ENCODE results near the gene LY6G6F.
"Not testable (repeated sequence)": the region's sequence is repeated elsewhere in the genome, so short reads cannot be mapped to it uniquely, and the experiment has no call there.

The LY6G6F gene

GRCh38 chr6:31701666-31702404 lies 4.8 kb upstream of the LY6G6F start:
- no peak for DNase-seq

DNA sequence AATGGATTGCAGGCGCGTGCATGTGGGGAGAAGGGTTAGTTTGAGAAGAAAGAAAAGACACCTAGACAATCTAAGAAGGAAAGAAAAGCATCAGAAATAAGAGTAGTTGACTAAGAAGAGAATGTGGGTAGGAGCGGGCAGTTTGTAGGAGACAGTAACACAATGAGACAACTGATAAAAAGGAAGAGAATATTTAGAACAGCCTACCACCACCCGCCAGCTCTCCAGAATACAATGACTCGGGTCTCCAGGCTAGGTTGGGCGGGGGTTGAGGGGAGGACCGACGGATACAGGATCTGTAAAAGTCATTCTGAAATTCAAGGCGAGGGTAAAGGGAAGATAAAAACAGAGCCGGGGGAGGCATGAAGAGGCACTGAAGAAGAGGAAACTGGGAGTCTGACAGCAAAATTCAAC lies 4.3 kb upstream of the LY6G6F start:
- peak in 4 of 51 donors; percentile 52 to 75 (median 58) for DNase-seq

- peak in 50 of 51 donors; percentile 68 to 99 (median 95) for DNase-seq
These were observed 3.6 kb upstream of the LY6G6F start, which contains the start of gene ABHD16A for GRCh38 chr6:31702819-31703716. TSS of gene ABHD16A (minus strand) at chr6:31703324. CDS start at chr6:31703281, 43 bp downstream.

DNA sequence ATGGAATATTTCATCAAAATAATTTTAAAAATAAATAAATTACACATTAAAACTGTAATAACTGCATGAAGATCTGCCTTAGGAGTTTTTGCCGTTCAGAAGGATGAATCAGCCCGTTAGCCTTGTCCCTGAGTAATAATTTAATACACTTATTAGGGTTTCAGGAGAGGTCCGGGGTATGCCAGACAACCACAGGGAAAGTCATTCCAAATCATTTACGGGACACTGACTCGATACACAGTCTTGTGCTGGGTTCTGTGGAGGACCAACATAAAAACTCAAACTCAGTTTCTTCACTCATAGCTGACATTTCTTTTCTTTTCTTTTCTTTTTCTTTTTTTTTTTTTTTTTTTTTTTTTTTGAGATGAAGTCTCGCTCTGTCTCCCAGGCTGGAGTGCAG lies 735 bp upstream of the LY6G6F start:
- no peak for DNase-seq

DNA sequence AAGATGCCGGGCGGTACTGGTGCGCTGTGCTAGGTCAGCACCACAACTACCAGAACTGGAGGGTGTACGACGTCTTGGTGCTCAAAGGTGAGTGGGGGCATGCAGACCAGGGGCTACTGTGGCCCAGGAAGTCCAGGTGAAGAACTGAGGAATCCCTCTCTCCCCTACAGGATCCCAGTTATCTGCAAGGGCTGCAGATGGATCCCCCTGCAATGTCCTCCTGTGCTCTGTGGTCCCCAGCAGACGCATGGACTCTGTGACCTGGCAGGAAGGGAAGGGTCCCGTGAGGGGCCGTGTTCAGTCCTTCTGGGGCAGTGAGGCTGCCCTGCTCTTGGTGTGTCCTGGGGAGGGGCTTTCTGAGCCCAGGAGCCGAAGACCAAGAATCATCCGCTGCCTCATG lies 1.0 kb downstream of the LY6G6F start:
- DNase-seq: no peak

DNA sequence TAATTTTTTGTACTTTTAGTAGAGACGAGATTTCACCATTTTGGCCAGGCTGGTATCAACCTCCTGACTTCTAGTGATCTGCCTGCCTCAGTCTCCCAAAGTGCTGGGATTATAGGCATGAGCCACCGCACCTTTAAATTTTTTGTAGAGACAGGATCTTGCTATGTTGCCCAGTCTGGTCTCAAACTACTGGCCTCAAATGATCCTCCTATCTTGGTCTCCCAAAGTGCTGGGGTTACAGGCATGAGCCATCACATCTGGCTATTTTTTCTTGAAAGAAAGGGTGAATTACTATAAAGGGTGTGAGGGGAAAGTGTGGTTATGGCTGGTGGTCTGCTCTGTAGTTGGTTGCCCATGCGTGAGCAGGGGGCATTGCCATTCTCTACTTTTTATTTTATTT lies 1.6 kb downstream of the LY6G6F start:
- DNase-seq: no peak

DNA sequence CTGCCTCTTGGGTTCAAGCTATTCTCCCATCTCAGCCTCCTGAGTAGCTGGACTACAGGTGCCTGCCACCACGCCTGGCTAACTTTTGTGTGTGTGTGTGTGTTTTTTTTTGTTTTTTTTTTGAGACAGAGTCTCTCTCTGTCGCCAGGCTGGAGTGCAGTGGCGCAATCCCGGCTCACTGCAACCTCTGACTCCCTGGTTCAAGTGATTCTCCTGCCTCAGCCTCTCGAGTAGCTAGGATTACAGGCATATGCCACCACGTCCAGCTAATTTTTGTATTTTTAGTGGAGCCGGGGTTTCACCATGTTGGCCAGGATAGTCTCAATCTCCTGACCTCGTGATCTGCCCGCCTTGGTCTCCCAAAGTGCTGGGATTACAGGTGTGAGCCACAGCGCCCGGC lies 2.5 kb downstream of the LY6G6F start:
- DNase-seq: not testable (repeated sequence)

DNA sequence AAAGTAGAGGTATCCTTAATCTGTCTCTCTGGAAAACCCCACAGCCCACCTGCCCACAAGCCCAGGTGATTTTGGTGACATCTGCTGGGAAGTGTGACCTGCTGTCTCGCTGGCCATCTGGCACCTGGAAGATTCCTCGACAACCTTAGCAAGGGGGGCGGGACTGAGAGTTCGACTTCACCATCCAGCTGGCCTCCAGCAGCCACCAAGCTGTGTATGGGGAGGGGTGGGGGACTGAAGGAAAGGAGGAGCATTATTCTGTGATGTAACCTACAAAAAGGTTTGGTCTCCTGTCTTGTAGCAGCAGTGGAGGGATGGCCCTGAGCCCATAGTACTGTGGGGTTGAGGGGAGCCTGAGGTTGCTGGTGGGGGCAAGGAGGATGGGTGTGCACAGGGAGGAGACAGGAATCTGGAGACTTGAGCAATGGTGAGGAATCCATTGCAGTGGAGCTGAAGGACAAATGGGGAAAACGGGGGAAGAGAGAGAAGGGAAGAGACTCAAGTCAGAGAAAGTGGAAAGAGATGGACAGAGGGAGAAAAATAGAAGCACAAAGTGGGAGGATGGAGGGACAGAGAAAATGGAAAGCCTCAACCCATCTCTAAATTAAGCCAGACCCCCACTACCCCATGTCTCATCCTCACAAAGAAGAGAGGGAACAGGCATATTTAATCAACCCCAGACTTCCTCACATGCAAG lies 4.0 kb downstream of the LY6G6F start:
- DNase-seq: no peak

- DNase-seq: no peak
These were observed 4.6 kb downstream of the LY6G6F start for GRCh38 chr6:31711233-31711632.

DNA sequence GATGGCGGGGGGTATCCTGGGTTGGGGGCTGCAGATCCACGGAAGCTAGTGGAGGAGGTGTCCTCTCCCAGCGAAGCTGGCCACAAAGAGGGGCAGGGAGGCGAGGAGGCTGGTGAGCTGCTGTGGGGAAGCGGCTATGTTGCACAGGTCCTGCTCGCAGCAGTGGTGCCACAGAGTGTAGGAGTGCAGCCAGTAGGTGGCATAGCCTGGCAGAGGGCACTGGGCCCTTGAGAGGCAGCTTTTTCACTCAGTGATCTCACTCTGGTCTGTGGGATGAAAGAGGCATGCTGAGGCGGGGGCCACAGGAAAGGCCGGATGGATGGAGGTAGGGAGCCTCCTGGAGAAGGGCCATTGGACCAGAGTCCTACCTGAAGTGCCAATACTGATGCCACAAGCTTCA lies 5.6 kb downstream of the LY6G6F start:
- DNase-seq: no peak

GRCh38 chr6:31713465-31713864 lies 6.8 kb downstream of the LY6G6F start:
- no peak for DNase-seq

DNA sequence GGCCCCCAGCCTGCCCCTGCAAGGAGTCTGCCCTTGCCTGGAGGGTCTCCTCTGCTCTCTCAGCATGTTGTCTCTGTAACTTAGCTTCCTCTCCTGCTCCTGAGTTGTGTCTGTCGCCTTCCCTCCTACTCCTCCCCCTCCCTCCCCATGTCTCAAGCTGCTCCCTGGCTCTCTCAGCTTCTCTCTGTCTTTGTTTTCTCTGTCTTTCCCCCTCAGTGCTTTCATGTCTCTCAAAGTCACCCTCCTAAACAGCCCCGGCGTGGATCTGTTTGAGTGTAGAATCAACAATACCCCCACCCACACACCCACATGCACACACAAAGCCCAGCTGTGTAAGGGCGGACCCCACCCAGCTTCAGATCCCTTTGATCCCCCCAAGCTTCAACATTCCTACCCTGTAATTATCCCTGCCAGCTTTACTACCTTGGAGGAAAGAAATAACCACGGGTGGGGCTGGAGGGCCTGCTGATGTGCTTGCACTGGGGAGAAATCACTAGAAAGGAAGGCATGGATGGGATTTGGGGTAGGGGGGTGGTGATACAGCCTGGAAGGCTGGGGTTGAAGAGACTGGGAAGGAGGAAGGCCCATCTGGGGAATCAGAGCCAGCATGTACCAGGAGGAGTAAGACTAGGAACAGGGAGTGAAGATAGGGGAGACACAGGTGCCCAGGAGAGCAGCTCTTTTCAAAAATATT lies 7.5 kb downstream of the LY6G6F start:
- peak in 1 of 51 donors; percentile 45 for DNase-seq

GRCh38 chr6:31715022-31715958 lies 8.6 kb downstream of the LY6G6F start, which contains the start of gene LY6G6D:
TSS of gene LY6G6D (plus strand) at chr6:31715348. CDS start at chr6:31715356, 8 bp downstream.
- DNase-seq: no peak

DNA sequence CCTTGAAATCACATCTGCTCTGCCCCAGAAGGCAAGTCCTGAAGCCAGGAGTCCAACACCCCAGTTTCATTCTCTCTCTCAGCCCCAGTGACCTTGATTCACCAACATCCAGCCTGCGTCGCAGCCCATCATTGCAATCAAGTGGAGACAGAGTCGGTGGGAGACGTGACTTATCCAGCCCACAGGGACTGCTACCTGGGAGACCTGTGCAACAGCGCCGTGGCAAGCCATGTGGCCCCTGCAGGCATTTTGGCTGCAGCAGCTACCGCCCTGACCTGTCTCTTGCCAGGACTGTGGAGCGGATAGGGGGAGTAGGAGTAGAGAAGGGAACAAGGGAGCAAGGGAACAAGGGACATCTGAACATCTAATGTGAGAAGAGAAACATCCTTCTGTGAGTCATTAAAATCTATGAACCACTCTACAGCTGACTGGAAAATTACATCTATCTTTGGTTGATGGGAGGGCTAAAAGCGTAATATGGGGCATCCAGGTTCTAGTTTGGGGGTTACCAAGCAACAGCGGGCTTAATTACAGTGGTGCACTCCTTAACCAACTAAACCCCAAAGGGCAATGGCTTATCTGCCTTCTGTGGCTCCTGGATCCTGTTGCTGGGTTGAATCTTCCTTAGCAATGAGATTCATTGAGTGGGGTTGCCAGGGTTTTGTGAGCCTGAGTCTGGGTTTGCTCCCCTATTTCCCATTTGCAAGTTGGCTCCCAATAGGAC lies 11.0 kb downstream of the LY6G6F start:
- DNase-seq: peak in 1 of 51 donors; percentile 33

- DNase-seq: no peak
These were observed 11.6 kb downstream of the LY6G6F start for GRCh38 chr6:31718265-31718664.

- DNase-seq: no peak
These were observed 12.3 kb downstream of the LY6G6F start for GRCh38 chr6:31719001-31719400.

GRCh38 chr6:31720196-31720770 lies 13.6 kb downstream of the LY6G6F start:
- DNase-seq: no peak

DNA sequence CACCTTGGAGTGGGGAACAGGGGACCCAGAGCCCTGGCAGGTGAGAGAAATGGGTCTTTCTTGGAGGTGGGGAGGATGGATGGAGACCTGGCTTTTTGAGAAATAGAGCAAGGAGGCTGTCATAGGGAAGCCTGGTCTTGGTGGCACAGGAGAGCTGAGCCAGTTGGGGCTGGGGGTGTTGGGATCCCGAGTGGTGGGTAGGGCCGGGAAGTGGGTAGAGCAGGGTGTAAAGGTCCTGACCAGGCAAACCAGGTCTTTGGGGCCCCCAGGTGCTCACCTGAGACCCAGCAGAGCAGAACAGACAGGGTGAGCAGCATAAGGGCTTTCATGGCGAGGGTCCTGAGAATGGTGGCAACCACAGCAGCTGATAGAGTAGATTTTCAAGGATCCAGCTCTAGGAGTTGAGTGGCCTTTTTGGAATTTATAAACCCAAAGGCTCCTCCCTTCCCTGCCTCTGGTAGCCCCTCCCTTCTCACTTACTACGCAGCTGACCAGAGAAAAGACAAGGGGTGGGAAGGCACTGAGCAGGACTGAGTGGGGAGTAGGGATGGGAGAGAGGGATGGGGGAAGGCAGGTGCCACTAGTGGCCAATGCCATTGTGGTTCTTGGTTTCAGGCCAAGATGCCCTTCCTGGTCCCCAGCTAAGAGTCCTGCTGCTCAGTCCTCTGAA lies 14.8 kb downstream of the LY6G6F start, which contains the start of gene LY6G6C:
Gene LY6G6C, minus strand, starts transcription at position 396 of the 670 bp plus-strand sequence. Its CDS starts 67 bp downstream, at position 329.
- no peak for DNase-seq

Data from hypothalamus (tissue), 51 donors.